HEK293 (cell line): ENCODE measurements around the gene GLMP.

Experiments
- KLF7 ChIP-seq: fragments of 450-650 bp; formaldehyde crosslinking; IDR thresholded peaks from 2 replicates; pipeline ENCODE4 v1.5.1; 2016; ENCODE audit warnings: missing biosample characterization, missing genetic modification characterization, borderline replicate concordance
- KLF8 ChIP-seq: fragments of 450-650 bp; formaldehyde crosslinking; IDR thresholded peaks from 2 replicates; pipeline ENCODE4 v1.5.1; 2016; ENCODE audit warnings: missing biosample characterization, missing genetic modification characterization
- MZF1 ChIP-seq: fragments of 450-650 bp; formaldehyde crosslinking; IDR thresholded peaks from 2 replicates; pipeline ENCODE4 v1.5.1; 2017; ENCODE audit warnings: missing biosample characterization, missing genetic modification characterization, borderline replicate concordance
- PRDM10 ChIP-seq: fragments of 450-650 bp; formaldehyde crosslinking; IDR thresholded peaks from 2 replicates; pipeline ENCODE4 v1.5.1; 2016; ENCODE audit warnings: missing biosample characterization, missing genetic modification characterization
- WT1 ChIP-seq: fragments of 450-650 bp; formaldehyde crosslinking; IDR thresholded peaks from 2 replicates; pipeline ENCODE4 v1.5.1; 2016; ENCODE audit warnings: missing biosample characterization, missing genetic modification characterization
- YY1 ChIP-seq: fragments of 450-650 bp; formaldehyde crosslinking; IDR thresholded peaks from 2 replicates; pipeline ENCODE4 v1.5.1; 2018; ENCODE audit warnings: missing biosample characterization, missing genetic modification characterization
- ZBTB10 ChIP-seq: fragments of 450-650 bp; formaldehyde crosslinking; IDR thresholded peaks from 2 replicates; pipeline ENCODE4 v1.5.1; 2016; ENCODE audit warnings: missing biosample characterization, missing genetic modification characterization
- ZBTB11 ChIP-seq: fragments of 450-650 bp; formaldehyde crosslinking; conservative IDR thresholded peaks from 2 replicates; pipeline ENCODE4 v1.5.1; 2016; ENCODE audit warnings: low read depth, missing biosample characterization, missing genetic modification characterization
- ZBTB17 ChIP-seq: fragments of 450-650 bp; formaldehyde crosslinking; IDR thresholded peaks from 2 replicates; pipeline ENCODE4 v1.5.1; 2016; ENCODE audit warnings: missing biosample characterization, missing genetic modification characterization
- ZBTB21 ChIP-seq: fragments of 450-650 bp; formaldehyde crosslinking; IDR thresholded peaks from 2 replicates; pipeline ENCODE4 v1.5.1; 2017; ENCODE audit warnings: missing biosample characterization, missing genetic modification characterization
- ZBTB48 ChIP-seq: fragments of 450-650 bp; formaldehyde crosslinking; IDR thresholded peaks from 2 replicates; pipeline ENCODE4 v1.5.1; 2016; ENCODE audit warnings: missing biosample characterization, missing genetic modification characterization
- ZFHX2 ChIP-seq: fragments of 450-650 bp; formaldehyde crosslinking; conservative IDR thresholded peaks from 2 replicates; pipeline ENCODE4 v1.5.1; 2016; ENCODE audit warnings: missing biosample characterization, missing genetic modification characterization
- ZFP3 ChIP-seq: fragments of 450-650 bp; formaldehyde crosslinking; IDR thresholded peaks from 2 replicates; pipeline ENCODE4 v1.5.1; 2016; ENCODE audit warnings: low read depth, missing biosample characterization, missing genetic modification characterization
- ZNF112 ChIP-seq: fragments of 450-650 bp; formaldehyde crosslinking; IDR thresholded peaks from 2 replicates; pipeline ENCODE4 v1.5.0; 2017; ENCODE audit warnings: missing biosample characterization, missing genetic modification characterization
- ZNF174 ChIP-seq: fragments of 450-650 bp; formaldehyde crosslinking; IDR thresholded peaks from 2 replicates; pipeline ENCODE4 v1.5.0; 2017; ENCODE audit warnings: missing biosample characterization, mild to moderate bottlenecking, missing genetic modification characterization
- ZNF2 ChIP-seq: fragments of 450-650 bp; formaldehyde crosslinking; IDR thresholded peaks from 2 replicates; pipeline ENCODE4 v1.5.1; 2016; ENCODE audit warnings: missing biosample characterization, missing genetic modification characterization
- ZNF324 ChIP-seq: fragments of 450-650 bp; formaldehyde crosslinking; IDR thresholded peaks from 2 replicates; pipeline ENCODE4 v1.5.1; 2016; ENCODE audit warnings: missing biosample characterization, missing genetic modification characterization
- ZNF549 ChIP-seq: fragments of 450-650 bp; IDR thresholded peaks from 2 replicates; pipeline ENCODE4 v1.5.1; 2018; ENCODE audit warnings: missing biosample characterization, missing genetic modification characterization, mild to moderate bottlenecking, inconsistent platforms, moderate library complexity
- ZNF639 ChIP-seq: fragments of 450-650 bp; formaldehyde crosslinking; IDR thresholded peaks from 2 replicates; pipeline ENCODE4 v1.5.1; 2016; ENCODE audit warnings: missing biosample characterization, missing genetic modification characterization
- ZSCAN30 ChIP-seq: fragments of 450-650 bp; IDR thresholded peaks from 2 replicates; pipeline ENCODE4 v1.5.1; 2018; ENCODE audit warnings: missing biosample characterization, mild to moderate bottlenecking, missing genetic modification characterization, moderate library complexity

Gene GLMP

GRCh38 chr1:156337888-156338179, 42.4 kb upstream of the GLMP start (continued):
- TF ChIP-seq ZBTB10 = peak; percentile 76
- 0 out of 2 replicates have a peak, but pooled peaks have one; percentile 2 for TF ChIP-seq ZBTB17
- TF ChIP-seq ZFHX2 = peak; percentile 9; the same call in 1 of the 2 replicates
- peak; percentile 49; the same call in 1 of the 2 replicates for TF ChIP-seq ZBTB21 (tag by site-specific recombination)
- TF ChIP-seq PRDM10 (tag by site-specific recombination) = no peak
- peak; percentile 34; the same call in 1 of the 2 replicates for TF ChIP-seq ZSCAN30
- TF ChIP-seq YY1 (tag by site-specific recombination) = peak; percentile 63
- TF ChIP-seq ZNF174 = no peak
- TF ChIP-seq ZNF639 (tag by site-specific recombination) = 0 out of 2 replicates have a peak, but pooled peaks have one; percentile 36
- peak; percentile 51 for TF ChIP-seq ZBTB11 (tag by site-specific recombination)
- peak; percentile 41; the same call in 1 of the 2 replicates for TF ChIP-seq ZNF324 (tag by site-specific recombination)
- peak; percentile 48; the same call in 1 of the 2 replicates for TF ChIP-seq ZNF2 (tag by site-specific recombination)
- 0 out of 2 replicates have a peak, but pooled peaks have one; percentile 7 for TF ChIP-seq ZBTB48 (tag by site-specific recombination)
- TF ChIP-seq MZF1 (tag by site-specific recombination) = peak; percentile 27; the same call in 1 of the 2 replicates
- TF ChIP-seq ZNF112 (tag by site-specific recombination) = no peak
- TF ChIP-seq ZFP3 (tag by site-specific recombination) = no peak
- TF ChIP-seq KLF8 (tag by site-specific recombination) = peak; percentile 33; the same call in 1 of the 2 replicates
- TF ChIP-seq ZNF549 (tag by site-specific recombination) = no peak
- peak; percentile 7; the same call in 1 of the 2 replicates for TF ChIP-seq WT1 (tag by site-specific recombination)
- peak; percentile 62; the same call in 1 of the 2 replicates for TF ChIP-seq KLF7 (tag by site-specific recombination)
- TF ChIP-seq, all 188 proteins: peak for 30
